Vagina (tissue), 2 donors: ENCODE results near the gene MDN1. TPM values are rescaled to one million over a fixed set of nuclear protein-coding genes. Genes with fewer than 3 reads are reported as not detected.

ENCODE experiments used
- DNase-seq, 2 donors: peaks; one replicate each; pipeline ENCODE4 v3.0.0-alpha.2; 2017; ENCODE audit errors: extremely low spot score in 2 of 2
- H3K27ac ChIP-seq: fragments of 200-600 bp; sonication (generic); one replicate; pipeline ENCODE4 v1.5.1; 2019
- H3K27me3 ChIP-seq: fragments of 200-600 bp; sonication (generic); one replicate; pipeline ENCODE4 v1.5.1; 2019
- H3K36me3 ChIP-seq, 2 donors: fragments of 200-600 bp; sonication (generic); one replicate each; pipeline ENCODE4 v1.5.1; 2017 to 2019
- H3K4me1 ChIP-seq: fragments of 200-600 bp; sonication (generic); one replicate; pipeline ENCODE4 v1.5.1; 2019
- H3K4me3 ChIP-seq, 2 donors: fragments of 200-600 bp; sonication (generic); 1 replicate in 1 of 2; 2 replicates in 1 of 2; pipeline ENCODE4 v1.5.1; 2016 to 2019
- H3K9me3 ChIP-seq: fragments of 200-600 bp; sonication (generic); one replicate; pipeline ENCODE4 v1.5.1; 2019
- POLR2A ChIP-seq, 2 donors: fragments of 450-650 bp; IDR thresholded peaks; one replicate each; pipeline ENCODE4 v1.6.1; 2017; ENCODE audit warnings: antibody characterized with exemption in 2 of 2, mild to moderate bottlenecking in 2 of 2, moderate library complexity in 2 of 2
- POLR2AphosphoS5 ChIP-seq, 2 donors: sonication (generic); formaldehyde crosslinking; IDR thresholded peaks; one replicate each; pipeline ENCODE4 v1.9.0; 2017; ENCODE audit warnings: antibody characterized with exemption in 2 of 2, mild to moderate bottlenecking in 2 of 2, low read depth in 1 of 2; ENCODE audit not compliant: insufficient read depth in 1 of 2
- intact Hi-C: fragments of 100-400 bp; cut with DNase I; formaldehyde crosslinking; loops from one replicate; pipeline ENCODE4 v1.15.1; 2023
- total RNA-seq: library from RNA; depleted of rRNA; stranded (reverse); fragments of >200 nt; gene quantifications from one replicate; pipeline ENCODE4 v1.2.3, GENCODE V29; 2016
- TF ChIP-seq, protein P1 (sequence below), 3 experiments: fragments of 450-650 bp in 2 of 3; fragments of 200-600 bp in 1 of 3; sonication (generic) in 1 of 3; IDR thresholded peaks; one replicate each; pipeline ENCODE4 v1.5.1; 2017 to 2019; ENCODE audit warnings: antibody characterized with exemption in 3 of 3, mild to moderate bottlenecking in 2 of 3, moderate library complexity in 2 of 3

The MDN1 gene
- total RNA-seq, 1 donor from 2014 or later: 23.8 TPM

DNA sequence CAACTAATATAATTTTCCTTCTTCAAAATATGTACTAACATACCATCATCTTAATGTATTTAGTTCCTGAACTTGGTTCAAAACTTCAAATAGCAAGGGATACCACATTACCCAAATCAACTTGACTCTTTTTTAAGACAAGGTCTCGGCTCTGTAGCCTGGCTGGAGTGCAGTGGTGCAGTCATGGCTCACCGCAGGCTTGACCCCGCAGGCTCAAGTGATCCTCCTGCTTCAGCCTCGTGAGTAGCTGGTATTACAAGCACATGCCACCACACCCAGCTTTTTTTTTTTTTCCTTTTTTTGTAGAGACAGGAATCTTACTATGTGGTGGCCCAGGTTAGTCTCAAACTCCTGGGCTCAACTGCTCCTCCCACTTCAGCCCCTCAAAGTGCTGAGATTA is 125.2 kb downstream of the MDN1 start:
- intact Hi-C loops: no loop called here
- no peak for DNase-seq
- Histone ChIP-seq H3K27me3 (no peaks in the 10 kb centered on the region), H3K9me3 (no peaks in the 10 kb centered on the region), H3K36me3 (peaks cover 0 to 69% of the 10 kb centered on the region in 2 donors), H3K27ac (no peak overlapping the region), H3K4me3 (no peak overlapping the region), H3K4me1 (no peaks in the 10 kb centered on the region)
- TF ChIP-seq POLR2AphosphoS5 (IDR thresholded peaks at IDR 0.05; ENCODE audit: insufficient read depth in 1 of 2, low read depth in 1 of 2): no peak
- TF ChIP-seq, protein P1, sequence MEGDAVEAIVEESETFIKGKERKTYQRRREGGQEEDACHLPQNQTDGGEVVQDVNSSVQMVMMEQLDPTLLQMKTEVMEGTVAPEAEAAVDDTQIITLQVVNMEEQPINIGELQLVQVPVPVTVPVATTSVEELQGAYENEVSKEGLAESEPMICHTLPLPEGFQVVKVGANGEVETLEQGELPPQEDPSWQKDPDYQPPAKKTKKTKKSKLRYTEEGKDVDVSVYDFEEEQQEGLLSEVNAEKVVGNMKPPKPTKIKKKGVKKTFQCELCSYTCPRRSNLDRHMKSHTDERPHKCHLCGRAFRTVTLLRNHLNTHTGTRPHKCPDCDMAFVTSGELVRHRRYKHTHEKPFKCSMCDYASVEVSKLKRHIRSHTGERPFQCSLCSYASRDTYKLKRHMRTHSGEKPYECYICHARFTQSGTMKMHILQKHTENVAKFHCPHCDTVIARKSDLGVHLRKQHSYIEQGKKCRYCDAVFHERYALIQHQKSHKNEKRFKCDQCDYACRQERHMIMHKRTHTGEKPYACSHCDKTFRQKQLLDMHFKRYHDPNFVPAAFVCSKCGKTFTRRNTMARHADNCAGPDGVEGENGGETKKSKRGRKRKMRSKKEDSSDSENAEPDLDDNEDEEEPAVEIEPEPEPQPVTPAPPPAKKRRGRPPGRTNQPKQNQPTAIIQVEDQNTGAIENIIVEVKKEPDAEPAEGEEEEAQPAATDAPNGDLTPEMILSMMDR (IDR thresholded peaks at IDR 0.05): no peak
- TF ChIP-seq POLR2A (IDR thresholded peaks at IDR 0.05): no peak

DNA sequence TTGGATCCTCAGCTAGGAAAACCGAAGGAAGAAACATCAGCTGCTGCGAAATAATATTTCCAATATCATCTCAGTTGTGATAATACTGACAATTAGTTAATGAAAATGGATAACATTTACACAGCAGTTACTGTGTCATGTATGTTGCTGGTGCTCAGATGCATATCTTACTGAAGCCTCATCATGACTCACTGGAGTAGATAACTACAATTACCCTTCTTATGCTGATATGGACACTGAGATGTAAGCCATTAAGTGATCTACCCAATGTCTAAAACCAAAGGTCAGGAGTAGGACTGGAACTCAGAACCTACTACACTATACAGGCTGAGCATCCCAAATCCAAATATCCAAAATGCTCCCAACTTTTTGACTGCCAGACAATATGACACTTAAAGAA is 126.4 kb downstream of the MDN1 start:
- no peak overlapping the region for H3K27ac ChIP-seq

DNA sequence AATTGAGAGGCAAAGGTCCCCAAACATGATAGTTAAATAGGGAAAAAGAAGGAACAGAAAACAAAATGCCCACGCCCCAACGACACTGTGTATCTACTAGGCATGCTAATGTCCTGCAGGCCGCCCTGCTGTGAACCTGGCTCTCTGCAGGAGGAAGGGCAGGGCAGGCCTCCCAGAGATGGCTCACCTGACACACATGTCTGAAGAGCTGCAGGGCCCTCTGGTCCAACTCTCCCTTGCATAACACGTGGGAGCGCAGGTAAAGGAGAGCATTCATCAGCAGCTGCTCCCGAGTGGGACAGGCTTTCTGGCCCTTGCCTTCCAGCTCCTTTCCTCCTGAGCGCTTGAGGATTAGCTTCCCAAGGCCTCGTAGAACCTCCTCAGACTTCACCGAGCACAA is 127.3 kb downstream of the MDN1 start:
- no peaks in the 10 kb centered on the region for H3K4me1 ChIP-seq
- no peaks in the 10 kb centered on the region for H3K9me3 ChIP-seq
- H3K27ac ChIP-seq: no peak overlapping the region
- no peak overlapping the region for H3K4me3 ChIP-seq
- peaks cover 0 to 62% of the 10 kb centered on the region in 2 donors for H3K36me3 ChIP-seq
- H3K27me3 ChIP-seq: no peaks in the 10 kb centered on the region
- no peak for TF ChIP-seq POLR2AphosphoS5 (IDR thresholded peaks at IDR 0.05; ENCODE audit: insufficient read depth in 1 of 2, low read depth in 1 of 2)
- TF ChIP-seq, protein P1 (IDR thresholded peaks at IDR 0.05): no peak
- TF ChIP-seq POLR2A (IDR thresholded peaks at IDR 0.05): no peak
- intact Hi-C loops: no loop called here
- no peak for DNase-seq

More for the DNA sequence above, 126.4 kb downstream of the MDN1 start:
- no peaks in the 10 kb centered on the region for H3K4me1 ChIP-seq
- intact Hi-C loops: no loop called here
- H3K9me3 ChIP-seq: no peaks in the 10 kb centered on the region
- H3K36me3 ChIP-seq: peaks cover 0 to 59% of the 10 kb centered on the region in 2 donors
- DNase-seq: no peak
- TF ChIP-seq, protein P1 (IDR thresholded peaks at IDR 0.05): no peak
- no peak for TF ChIP-seq POLR2A (IDR thresholded peaks at IDR 0.05)
- TF ChIP-seq POLR2AphosphoS5 (IDR thresholded peaks at IDR 0.05; ENCODE audit: insufficient read depth in 1 of 2, low read depth in 1 of 2): no peak
- no peak overlapping the region for H3K4me3 ChIP-seq
- H3K27me3 ChIP-seq: no peaks in the 10 kb centered on the region

DNA sequence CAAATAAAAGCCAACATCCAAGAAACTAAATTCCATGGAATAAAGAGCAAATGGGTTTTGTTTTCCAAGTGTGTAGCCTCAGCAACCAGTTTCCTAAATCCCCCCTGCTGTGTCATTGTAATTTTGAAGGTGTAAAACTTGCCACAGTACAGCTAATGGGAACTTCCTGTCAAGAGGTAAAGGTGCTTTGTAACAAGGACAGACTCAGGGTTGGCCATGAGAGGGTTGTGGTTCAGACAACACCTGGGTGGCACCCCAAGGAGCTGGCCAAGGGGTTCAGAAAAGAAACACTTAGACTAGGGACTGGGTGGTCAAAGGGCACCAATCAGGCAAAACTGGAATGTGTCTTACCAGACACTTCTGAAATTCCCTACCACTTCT is 128.7 kb downstream of the MDN1 start:
- no peaks in the 10 kb centered on the region for H3K27me3 ChIP-seq
- no peaks in the 10 kb centered on the region for H3K9me3 ChIP-seq
- no peaks in the 10 kb centered on the region for H3K4me1 ChIP-seq
- TF ChIP-seq POLR2A (IDR thresholded peaks at IDR 0.05) (no peak), POLR2AphosphoS5 (IDR thresholded peaks at IDR 0.05; ENCODE audit: insufficient read depth in 1 of 2, low read depth in 1 of 2) (no peak)
- TF ChIP-seq, protein P1 (IDR thresholded peaks at IDR 0.05): no peak
- no peak overlapping the region for H3K4me3 ChIP-seq
- H3K36me3 ChIP-seq: peaks cover 0 to 61% of the 10 kb centered on the region in 2 donors
- H3K27ac ChIP-seq: no peak overlapping the region
- intact Hi-C loops: no loop called here
- no peak for DNase-seq

DNA sequence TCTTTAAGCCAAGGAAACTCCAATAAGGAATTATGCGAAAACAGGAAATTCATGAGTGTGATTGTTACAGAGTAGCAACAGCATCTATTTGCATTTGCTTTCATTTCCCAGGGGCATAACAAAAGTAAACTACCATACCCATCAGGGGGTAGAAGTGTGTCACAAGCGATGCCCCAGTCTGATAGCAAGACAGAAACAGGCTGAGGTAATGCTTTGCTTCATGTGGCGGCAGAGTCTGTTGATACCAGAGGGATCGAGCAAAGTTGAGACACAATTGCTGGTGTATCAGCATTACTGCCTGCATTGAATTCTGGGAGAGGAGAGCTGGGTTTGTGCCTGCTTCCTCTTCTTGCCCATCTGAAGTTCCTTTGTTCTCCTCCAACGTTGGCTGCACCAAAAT is 129.9 kb downstream of the MDN1 start:
- intact Hi-C loops: no loop called here
- Histone ChIP-seq H3K4me3 (no peak overlapping the region), H3K9me3 (no peaks in the 10 kb centered on the region), H3K27me3 (no peaks in the 10 kb centered on the region), H3K4me1 (no peaks in the 10 kb centered on the region), H3K36me3 (peaks cover 0 to 62% of the 10 kb centered on the region in 2 donors), H3K27ac (no peak overlapping the region)
- TF ChIP-seq POLR2AphosphoS5 (IDR thresholded peaks at IDR 0.05; ENCODE audit: insufficient read depth in 1 of 2, low read depth in 1 of 2): no peak
- TF ChIP-seq, protein P1 (IDR thresholded peaks at IDR 0.05): no peak
- no peak for TF ChIP-seq POLR2A (IDR thresholded peaks at IDR 0.05)
- no peak for DNase-seq
